A673 (cell line): ENCODE data around the gene DUOX1.

Experiments used
- CTCF ChIP-seq: fragments of 300-800, 200-600 bp; sonication (generic); conservative IDR thresholded peaks from 2 replicates; pipeline ENCODE4 v1.5.1; 2017; ENCODE audit warnings: low read depth, mild to moderate bottlenecking, antibody characterized with exemption, low read length, moderate library complexity, mixed read lengths
- EZH2 ChIP-seq: fragments of 200-600 bp; sonication (generic); IDR thresholded peaks from 2 replicates; pipeline ENCODE4 v1.6.1; 2017; ENCODE audit warnings: borderline replicate concordance, low read depth, mild to moderate bottlenecking, mixed read lengths, antibody characterized with exemption, low read length; ENCODE audit not compliant: poor library complexity, severe bottlenecking

GRCh38 chr15:45097466-45097865, 32.3 kb upstream of the DUOX1 start:
- no peak for TF ChIP-seq CTCF
- TF ChIP-seq EZH2 = no peak
